ENCODE measurements around the gene CFAP43.

The CFAP43 gene

DNA sequence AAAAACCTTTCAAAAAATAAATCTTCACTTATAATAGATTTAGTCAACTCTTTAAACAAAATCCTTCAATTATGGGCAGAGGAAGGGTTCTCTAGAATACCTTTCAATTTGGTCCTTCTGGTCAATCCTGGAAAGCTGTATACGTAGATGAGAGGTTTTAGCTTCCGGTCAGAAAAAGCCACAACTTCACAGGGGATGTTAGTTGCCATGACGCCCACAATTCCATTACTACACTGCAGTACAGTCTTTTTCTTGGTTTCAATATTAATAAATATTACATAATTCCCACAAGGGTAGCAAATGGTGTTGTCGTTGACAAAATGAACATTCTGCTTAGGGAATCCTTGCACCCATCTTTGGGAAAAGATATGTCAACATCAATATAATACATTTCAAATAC is 1.7 kb downstream of the CFAP43 start:
- Histone ChIP-seq H4K20me1 (no peaks in the 10 kb centered on the region), H3K4me1 (peaks cover 0 to 9% (median 0%) of the 10 kb centered on the region in 10 experiments; a peak in 5 of 20 replicates), H3K27ac (no peak overlapping the region), H3K9me3 (replicated peaks in 1 of 11) (peaks cover 34 to 41% (median 40%) of the 10 kb centered on the region in 11 experiments), H3K36me3 (0 out of 22 replicates have a peak, but pooled peaks cover 0 to 4% (median 0%) of the 10 kb centered on the region in 11 experiments), H3K27me3 (peaks cover 22 to 39% (median 36%) of the 10 kb centered on the region in 11 experiments), H3K9ac (no peak overlapping the region), H3K4me2 (no peak overlapping the region), H3K4me3 (no peak overlapping the region)
- TF ChIP-seq Cebpa-rat (IDR thresholded peaks at IDR 0.05): no peak

DNA sequence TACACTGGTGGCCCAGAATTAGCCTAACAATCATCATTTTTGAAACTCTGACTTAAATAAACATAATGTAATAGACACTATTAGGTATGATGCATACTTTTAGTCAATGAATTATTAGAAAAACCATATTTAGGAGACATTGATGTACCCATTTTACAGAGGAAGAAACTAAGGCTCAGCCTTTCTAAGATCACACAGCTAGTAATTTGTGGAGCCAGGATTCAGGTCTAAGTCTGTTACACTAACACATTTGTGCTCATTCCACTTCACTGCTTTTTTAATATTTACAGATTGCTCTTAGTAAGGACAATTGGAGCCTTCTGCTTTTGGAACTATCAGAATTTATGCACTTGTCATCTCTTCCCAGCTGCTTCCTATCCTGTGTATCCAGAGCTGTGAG is 8.9 kb downstream of the CFAP43 start:
- H3K4me3 ChIP-seq: no peak overlapping the region
- H3K36me3 ChIP-seq: no peaks in the 10 kb centered on the region
- no peaks in the 10 kb centered on the region for H3K9me3 ChIP-seq (replicated peaks in 1 of 11)
- H4K20me1 ChIP-seq: no peaks in the 10 kb centered on the region
- peaks cover 9 to 41% (median 24%) of the 10 kb centered on the region in 10 experiments for H3K4me1 ChIP-seq
- no peaks in the 10 kb centered on the region for H3K27me3 ChIP-seq
- H3K4me2 ChIP-seq: no peak overlapping the region
- no peak overlapping the region for H3K27ac ChIP-seq
- H3K9ac ChIP-seq: no peak overlapping the region
- no peak for TF ChIP-seq Cebpa-rat (IDR thresholded peaks at IDR 0.05)

DNA sequence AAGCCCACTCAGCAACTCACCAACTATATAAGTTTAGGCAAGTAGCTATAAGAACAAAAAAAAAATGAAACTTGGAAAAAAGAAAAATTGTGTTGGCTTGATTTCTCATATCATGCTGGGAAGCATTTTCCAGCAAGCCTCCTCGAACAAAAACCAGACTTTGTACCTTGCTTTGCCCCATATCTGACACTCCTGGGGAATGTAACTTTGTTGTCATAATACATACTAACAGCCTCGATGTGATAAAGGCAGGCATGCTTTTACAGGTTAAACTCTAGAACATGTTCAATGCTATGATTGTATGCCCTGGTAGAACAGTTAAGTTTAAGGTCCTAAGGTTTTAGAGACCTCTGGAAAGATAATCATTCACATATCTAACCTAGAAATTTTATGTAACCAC is 11.6 kb downstream of the CFAP43 start:
- H3K27ac ChIP-seq: no peak overlapping the region
- H4K20me1 ChIP-seq: no peaks in the 10 kb centered on the region
- H3K9ac ChIP-seq: no peak overlapping the region
- H3K4me3 ChIP-seq: no peak overlapping the region
- H3K9me3 ChIP-seq (replicated peaks in 1 of 11): no peaks in the 10 kb centered on the region
- TF ChIP-seq Cebpa-rat (IDR thresholded peaks at IDR 0.05): no peak
- no peaks in the 10 kb centered on the region for H3K36me3 ChIP-seq
- peaks cover 11 to 46% (median 29%) of the 10 kb centered on the region in 10 experiments for H3K4me1 ChIP-seq
- H3K4me2 ChIP-seq: no peak overlapping the region
- no peaks in the 10 kb centered on the region for H3K27me3 ChIP-seq

DNA sequence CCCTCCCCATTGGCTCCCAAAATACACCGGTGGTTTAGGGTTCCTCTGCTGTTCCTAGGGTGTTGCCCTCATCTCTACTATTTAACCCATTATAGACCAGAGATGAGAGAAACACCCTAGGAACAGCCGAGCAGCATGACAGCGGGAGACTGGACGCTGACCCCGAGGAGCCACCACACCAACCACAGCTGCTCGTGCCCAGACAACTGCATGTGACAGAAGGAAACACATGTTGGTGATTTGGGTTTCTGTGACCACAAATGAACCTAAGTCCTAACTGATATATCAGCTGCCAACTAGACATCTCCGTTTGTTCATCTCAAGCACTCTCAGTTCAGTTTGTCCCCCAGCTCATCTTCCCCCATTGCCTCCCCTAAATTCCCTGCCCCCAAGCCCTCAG is 13.4 kb downstream of the CFAP43 start:
- H3K4me1 ChIP-seq: peaks cover 11 to 40% (median 28%) of the 10 kb centered on the region in 10 experiments
- no peaks in the 10 kb centered on the region for H3K9me3 ChIP-seq (replicated peaks in 1 of 11)
- peak overlapping the region; percentile 58 to 87 (median 75) for H3K4me2 ChIP-seq
- peak overlapping the region in 1 of 11 experiments; percentile 3; a peak in 2 of 22 replicates for H3K9ac ChIP-seq
- H3K27ac ChIP-seq: peak overlapping the region in 3 of 11 experiments; percentile 10 to 40 (median 12); a peak in 5 of 22 replicates
- no peak for TF ChIP-seq Cebpa-rat (IDR thresholded peaks at IDR 0.05)
- H3K27me3 ChIP-seq: no peaks in the 10 kb centered on the region
- H3K36me3 ChIP-seq: no peaks in the 10 kb centered on the region
- no peaks in the 10 kb centered on the region for H4K20me1 ChIP-seq
- peak overlapping the region in 1 of 10 experiments; percentile 26; a peak in 1 of 20 replicates for H3K4me3 ChIP-seq

DNA sequence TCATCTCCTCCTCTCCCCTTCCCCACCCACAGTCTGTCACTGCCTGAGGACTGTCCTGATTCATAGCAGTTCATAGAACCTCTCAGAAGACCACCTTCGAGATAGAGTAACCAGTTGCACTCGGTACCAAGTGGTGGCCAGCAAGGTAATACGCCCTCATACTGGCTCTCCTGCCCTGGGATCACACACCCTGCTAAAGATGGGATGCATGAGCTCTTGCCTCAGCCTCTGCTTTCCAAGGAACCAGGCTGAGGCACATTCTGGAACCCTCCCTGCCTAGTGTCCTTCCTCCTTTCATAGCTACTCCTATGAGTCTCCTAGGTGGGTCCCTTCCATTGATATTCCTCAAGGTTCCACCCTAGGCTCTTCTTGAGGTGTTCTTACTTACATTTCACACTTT is 15.5 kb downstream of the CFAP43 start:
- no peaks in the 10 kb centered on the region for H4K20me1 ChIP-seq
- no peak overlapping the region for H3K9ac ChIP-seq
- no peak overlapping the region for H3K4me2 ChIP-seq
- no peaks in the 10 kb centered on the region for H3K9me3 ChIP-seq (replicated peaks in 1 of 11)
- H3K4me3 ChIP-seq: no peak overlapping the region
- H3K27ac ChIP-seq: no peak overlapping the region
- TF ChIP-seq Cebpa-rat (IDR thresholded peaks at IDR 0.05): no peak
- H3K36me3 ChIP-seq: no peaks in the 10 kb centered on the region
- H3K4me1 ChIP-seq: peaks cover 11 to 30% (median 22%) of the 10 kb centered on the region in 10 experiments
- H3K27me3 ChIP-seq: no peaks in the 10 kb centered on the region

DNA sequence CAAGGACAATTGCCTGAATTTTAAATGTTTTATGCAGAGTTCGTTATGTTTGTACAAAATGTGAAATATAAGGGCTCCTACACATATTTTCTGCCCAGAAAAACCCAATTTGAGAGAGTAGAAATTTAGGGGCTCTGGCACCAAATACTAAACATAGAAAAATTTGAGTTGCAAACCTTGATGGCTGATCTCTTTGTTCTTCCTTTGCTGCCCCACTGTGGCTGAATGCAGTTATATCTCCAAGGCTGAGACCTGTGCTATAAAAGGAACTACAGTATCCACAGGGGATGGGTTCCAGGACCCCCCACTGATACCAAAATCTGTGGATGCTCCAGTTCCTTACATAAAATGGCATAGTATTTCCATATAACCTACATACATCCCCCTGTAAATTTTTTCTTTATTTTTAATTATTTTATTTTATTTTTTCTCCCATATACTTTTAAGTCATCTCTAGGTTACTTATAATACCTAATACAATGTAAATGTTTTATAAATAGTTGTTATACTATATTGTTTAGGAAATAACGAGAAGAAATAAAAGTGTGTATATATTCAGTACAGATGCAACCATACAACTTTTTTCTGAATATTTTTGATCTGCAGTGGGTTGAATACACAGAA is 22.5 kb downstream of the CFAP43 start:
- Histone ChIP-seq H3K36me3 (no peaks in the 10 kb centered on the region), H3K9me3 (replicated peaks in 1 of 11) (no peaks in the 10 kb centered on the region), H3K27ac (no peak overlapping the region), H4K20me1 (no peaks in the 10 kb centered on the region), H3K4me2 (no peak overlapping the region), H3K9ac (no peak overlapping the region), H3K4me1 (peaks cover 0 to 9% (median 0%) of the 10 kb centered on the region in 10 experiments; a peak in 4 of 20 replicates), H3K27me3 (no peaks in the 10 kb centered on the region), H3K4me3 (no peak overlapping the region)
- no peak for TF ChIP-seq Cebpa-rat (IDR thresholded peaks at IDR 0.05)

DNA sequence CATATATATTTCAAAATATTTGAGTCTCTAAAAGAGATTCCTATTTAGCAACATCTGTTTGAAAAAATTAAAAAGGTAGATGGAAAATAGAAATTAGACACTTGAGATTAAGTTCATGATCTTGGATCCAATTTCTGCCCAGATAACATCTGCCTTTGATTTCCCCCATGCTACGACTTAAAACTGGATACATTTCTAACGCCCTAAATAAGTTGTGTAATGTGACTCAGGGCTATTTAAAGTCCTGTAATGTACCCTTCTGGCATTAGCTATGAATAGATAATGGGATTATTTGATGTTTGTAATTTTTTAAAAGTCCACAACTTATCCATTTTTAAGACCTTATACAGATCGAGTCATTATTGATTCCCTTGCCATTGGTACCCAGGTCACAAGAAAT is 23.4 kb downstream of the CFAP43 start:
- Histone ChIP-seq H3K4me2 (no peak overlapping the region), H3K27me3 (no peaks in the 10 kb centered on the region), H3K9ac (no peak overlapping the region), H3K4me3 (no peak overlapping the region), H3K36me3 (no peaks in the 10 kb centered on the region), H3K9me3 (replicated peaks in 1 of 11) (no peaks in the 10 kb centered on the region), H3K4me1 (peaks cover 0 to 9% (median 0%) of the 10 kb centered on the region in 10 experiments; a peak in 4 of 20 replicates), H3K27ac (no peak overlapping the region), H4K20me1 (no peaks in the 10 kb centered on the region)
- no peak for TF ChIP-seq Cebpa-rat (IDR thresholded peaks at IDR 0.05)

DNA sequence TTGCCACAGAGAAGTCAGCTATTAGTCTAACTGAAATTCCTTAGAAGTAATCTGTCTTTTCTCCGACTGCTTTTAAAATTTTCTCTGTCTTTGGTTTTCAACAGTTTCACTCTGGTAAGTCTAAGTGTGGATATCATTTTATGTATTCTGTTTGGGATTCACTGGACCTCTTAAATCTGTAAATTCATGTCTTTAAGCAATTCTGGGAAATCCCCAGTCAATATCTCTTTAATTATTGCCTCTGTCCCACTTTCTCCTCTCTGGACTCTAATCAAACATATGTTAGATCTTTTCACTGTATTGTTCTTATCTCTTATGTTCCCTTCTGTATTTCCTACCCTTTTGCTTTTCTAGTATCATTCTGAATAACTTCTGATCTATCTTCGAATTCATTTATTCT is 29.9 kb downstream of the CFAP43 start:
- no peak for TF ChIP-seq Cebpa-rat (IDR thresholded peaks at IDR 0.05)
- Histone ChIP-seq H4K20me1 (no peaks in the 10 kb centered on the region), H3K27me3 (no peaks in the 10 kb centered on the region), H3K4me1 (peaks cover 0 to 9% (median 0%) of the 10 kb centered on the region in 10 experiments; a peak in 3 of 20 replicates), H3K36me3 (no peaks in the 10 kb centered on the region), H3K4me2 (no peak overlapping the region), H3K9ac (no peak overlapping the region), H3K4me3 (no peak overlapping the region), H3K27ac (no peak overlapping the region), H3K9me3 (replicated peaks in 1 of 11) (no peaks in the 10 kb centered on the region)

DNA sequence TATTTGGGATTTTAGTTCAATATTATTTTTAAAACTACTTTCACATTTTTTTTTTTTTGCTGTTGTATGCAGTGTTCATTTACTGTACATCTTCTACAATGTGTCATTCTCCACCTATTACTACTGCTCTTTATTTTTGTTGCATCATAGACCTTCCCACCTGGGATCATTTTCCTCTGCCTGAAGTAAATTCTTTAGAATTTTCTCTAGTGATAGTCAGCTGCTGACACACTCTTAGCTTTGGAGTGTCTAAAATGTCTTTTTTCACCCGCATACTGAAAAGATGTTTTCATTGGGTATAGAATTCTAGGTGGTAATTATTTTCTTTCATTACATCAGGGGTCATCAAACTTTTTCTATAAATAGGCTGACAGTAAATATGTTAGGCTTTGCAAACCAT is 30.5 kb downstream of the CFAP43 start:
- H3K4me3 ChIP-seq: no peak overlapping the region
- H3K27ac ChIP-seq: no peak overlapping the region
- no peaks in the 10 kb centered on the region for H3K27me3 ChIP-seq
- no peaks in the 10 kb centered on the region for H4K20me1 ChIP-seq
- no peaks in the 10 kb centered on the region for H3K36me3 ChIP-seq
- H3K4me2 ChIP-seq: no peak overlapping the region
- H3K4me1 ChIP-seq: peaks cover 0 to 9% (median 0%) of the 10 kb centered on the region in 10 experiments; a peak in 3 of 20 replicates
- no peak overlapping the region for H3K9ac ChIP-seq
- H3K9me3 ChIP-seq (replicated peaks in 1 of 11): no peaks in the 10 kb centered on the region
- no peak for TF ChIP-seq Cebpa-rat (IDR thresholded peaks at IDR 0.05)

DNA sequence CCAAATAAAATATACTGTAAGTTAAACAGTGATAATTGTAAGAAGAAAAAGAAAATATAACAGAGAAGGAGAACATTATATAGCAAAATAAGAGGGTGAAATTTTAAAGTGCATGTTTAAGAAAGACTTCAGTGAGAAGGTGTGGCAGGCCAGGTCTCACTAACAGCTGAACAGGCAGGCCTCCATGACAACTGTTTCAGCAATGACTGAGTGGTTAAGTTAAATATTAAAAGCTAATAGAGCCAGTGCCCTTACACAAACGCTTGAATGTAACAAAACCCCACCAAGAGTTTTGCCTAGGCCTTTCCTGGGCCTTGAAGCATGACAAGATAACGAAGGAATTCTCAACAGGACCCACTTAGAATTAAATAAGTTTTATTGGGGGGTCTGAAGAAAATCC is 32.6 kb downstream of the CFAP43 start:
- Histone ChIP-seq H3K4me1 (no peaks in the 10 kb centered on the region), H3K4me3 (no peak overlapping the region), H3K9ac (no peak overlapping the region), H4K20me1 (no peaks in the 10 kb centered on the region), H3K4me2 (no peak overlapping the region), H3K9me3 (replicated peaks in 1 of 11) (no peaks in the 10 kb centered on the region), H3K27me3 (no peaks in the 10 kb centered on the region), H3K36me3 (no peaks in the 10 kb centered on the region), H3K27ac (no peak overlapping the region)
- TF ChIP-seq Cebpa-rat (IDR thresholded peaks at IDR 0.05): no peak
